Measurements from ENCODE around the gene EPHB2. TPM values are rescaled to one million over a fixed set of nuclear protein-coding genes. Genes with fewer than 3 reads are reported as not detected.

The EPHB2 gene
- total RNA-seq, 1 donor from 2014 or later: 69.4 TPM

- Mint-ChIP-seq H3K9me3 (ENCODE audit: low read depth) (no peaks in the 10 kb centered on the region), H3K27me3 (no peaks in the 10 kb centered on the region), H3K36me3 (ENCODE audit: insufficient read depth) (peaks cover 12% of the 10 kb centered on the region), H3K4me1 (ENCODE audit: low read depth) (no peaks in the 10 kb centered on the region), H3K27ac (no peak overlapping the region), H3K4me3 (ENCODE audit: low read depth) (no peak overlapping the region)
- TF ChIP-seq, protein P1, sequence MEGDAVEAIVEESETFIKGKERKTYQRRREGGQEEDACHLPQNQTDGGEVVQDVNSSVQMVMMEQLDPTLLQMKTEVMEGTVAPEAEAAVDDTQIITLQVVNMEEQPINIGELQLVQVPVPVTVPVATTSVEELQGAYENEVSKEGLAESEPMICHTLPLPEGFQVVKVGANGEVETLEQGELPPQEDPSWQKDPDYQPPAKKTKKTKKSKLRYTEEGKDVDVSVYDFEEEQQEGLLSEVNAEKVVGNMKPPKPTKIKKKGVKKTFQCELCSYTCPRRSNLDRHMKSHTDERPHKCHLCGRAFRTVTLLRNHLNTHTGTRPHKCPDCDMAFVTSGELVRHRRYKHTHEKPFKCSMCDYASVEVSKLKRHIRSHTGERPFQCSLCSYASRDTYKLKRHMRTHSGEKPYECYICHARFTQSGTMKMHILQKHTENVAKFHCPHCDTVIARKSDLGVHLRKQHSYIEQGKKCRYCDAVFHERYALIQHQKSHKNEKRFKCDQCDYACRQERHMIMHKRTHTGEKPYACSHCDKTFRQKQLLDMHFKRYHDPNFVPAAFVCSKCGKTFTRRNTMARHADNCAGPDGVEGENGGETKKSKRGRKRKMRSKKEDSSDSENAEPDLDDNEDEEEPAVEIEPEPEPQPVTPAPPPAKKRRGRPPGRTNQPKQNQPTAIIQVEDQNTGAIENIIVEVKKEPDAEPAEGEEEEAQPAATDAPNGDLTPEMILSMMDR (IDR thresholded peaks at IDR 0.05; ENCODE audit: unreplicated experiment): no peak
- DNase-seq (ENCODE audit: low spot score, unreplicated experiment): no peak
These were observed 175.6 kb downstream of the EPHB2 start for GRCh38 chr1:22886211-22886610.

GRCh38 chr1:22887491-22887890 is 176.9 kb downstream of the EPHB2 start:
- no peak overlapping the region for H3K27ac Mint-ChIP-seq
- no peaks in the 10 kb centered on the region for H3K4me1 Mint-ChIP-seq (ENCODE audit: low read depth)
- no peak overlapping the region for H3K4me3 Mint-ChIP-seq (ENCODE audit: low read depth)
- no peaks in the 10 kb centered on the region for H3K9me3 Mint-ChIP-seq (ENCODE audit: low read depth)
- DNase-seq (ENCODE audit: low spot score, unreplicated experiment): no peak
- H3K27me3 Mint-ChIP-seq: no peaks in the 10 kb centered on the region
- H3K36me3 Mint-ChIP-seq (ENCODE audit: insufficient read depth): peaks cover 11% of the 10 kb centered on the region
- TF ChIP-seq, protein P1 (IDR thresholded peaks at IDR 0.05; ENCODE audit: unreplicated experiment): no peak

DNA sequence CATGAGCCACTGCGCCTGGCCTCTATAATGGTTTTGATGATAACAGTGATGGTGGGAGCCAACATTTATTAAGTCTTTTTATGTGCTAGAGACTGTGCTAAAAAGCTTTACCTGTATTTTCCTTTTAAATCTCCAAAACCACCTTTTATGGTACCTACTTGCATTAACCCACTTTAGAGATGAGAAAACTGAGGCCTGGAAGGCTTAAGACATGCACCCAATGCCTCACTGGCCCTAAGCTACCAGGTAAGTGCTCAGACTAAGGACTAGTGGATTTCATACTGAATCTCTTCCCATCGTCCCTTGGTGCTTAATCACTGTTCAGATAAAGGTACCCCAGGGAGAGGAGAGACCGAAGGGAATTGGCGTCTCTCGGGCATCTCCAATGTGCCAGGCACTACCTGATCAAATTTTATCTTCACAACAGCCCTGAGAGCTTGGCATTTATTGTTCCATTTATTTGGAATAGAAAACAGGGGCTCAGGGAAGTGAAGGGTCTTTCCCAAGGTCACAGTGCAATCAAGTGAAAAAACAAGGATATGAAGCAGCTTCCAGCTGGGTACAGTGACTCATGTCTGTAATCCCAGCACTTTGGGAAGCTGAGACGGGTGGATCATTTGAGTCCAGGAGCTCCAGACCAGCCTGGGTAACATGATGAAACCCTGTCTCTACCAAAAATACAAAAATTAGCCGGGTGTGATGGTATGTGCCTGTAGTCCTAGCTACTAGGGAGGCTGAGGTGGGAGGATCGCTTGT is 177.9 kb downstream of the EPHB2 start:
- H3K27me3 Mint-ChIP-seq: no peaks in the 10 kb centered on the region
- H3K27ac Mint-ChIP-seq: no peak overlapping the region
- TF ChIP-seq, protein P1 (IDR thresholded peaks at IDR 0.05; ENCODE audit: unreplicated experiment): no peak
- no peaks in the 10 kb centered on the region for H3K9me3 Mint-ChIP-seq (ENCODE audit: low read depth)
- H3K36me3 Mint-ChIP-seq (ENCODE audit: insufficient read depth): peaks cover 13% of the 10 kb centered on the region
- H3K4me3 Mint-ChIP-seq (ENCODE audit: low read depth): no peak overlapping the region
- no peak for DNase-seq (ENCODE audit: low spot score, unreplicated experiment)
- H3K4me1 Mint-ChIP-seq (ENCODE audit: low read depth): no peaks in the 10 kb centered on the region

DNA sequence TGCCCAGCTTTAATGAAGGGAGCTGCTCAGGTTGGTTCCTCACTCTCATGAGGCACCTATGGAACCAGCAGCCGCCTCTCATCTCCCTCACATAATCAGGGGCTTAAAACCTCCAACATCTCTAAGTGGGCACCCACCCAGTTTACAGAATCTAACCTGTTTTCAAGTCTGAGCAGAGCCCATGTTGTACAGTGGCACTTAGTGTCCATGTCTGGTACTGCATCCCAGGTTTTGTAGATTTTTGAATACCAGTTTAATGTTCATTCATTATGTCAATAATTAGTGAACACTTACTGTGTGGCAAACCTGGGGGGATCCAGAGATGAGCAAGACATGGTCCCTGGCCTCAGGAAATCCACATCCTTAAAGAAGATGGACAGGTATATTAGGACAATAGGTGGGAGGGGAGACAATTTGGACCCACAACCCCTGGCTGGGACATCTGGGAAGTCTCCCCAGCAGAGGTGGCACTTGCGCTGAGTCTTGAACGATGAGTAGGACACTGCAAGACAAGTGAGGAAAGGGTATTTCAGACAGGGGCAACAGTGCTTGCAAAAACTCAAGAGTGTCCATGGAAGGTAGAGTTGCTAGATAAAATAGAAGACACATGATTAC is 178.7 kb downstream of the EPHB2 start:
- TF ChIP-seq, protein P1 (IDR thresholded peaks at IDR 0.05; ENCODE audit: unreplicated experiment): peak; percentile 80
- DNase-seq (ENCODE audit: low spot score, unreplicated experiment): no peak
- no peaks in the 10 kb centered on the region for H3K9me3 Mint-ChIP-seq (ENCODE audit: low read depth)
- H3K4me3 Mint-ChIP-seq (ENCODE audit: low read depth): no peak overlapping the region
- no peaks in the 10 kb centered on the region for H3K27me3 Mint-ChIP-seq
- no peaks in the 10 kb centered on the region for H3K4me1 Mint-ChIP-seq (ENCODE audit: low read depth)
- no peak overlapping the region for H3K27ac Mint-ChIP-seq
- H3K36me3 Mint-ChIP-seq (ENCODE audit: insufficient read depth): peaks cover 20% of the 10 kb centered on the region

GRCh38 chr1:22892789-22893188 is 182.2 kb downstream of the EPHB2 start:
- no peak overlapping the region for H3K4me3 Mint-ChIP-seq (ENCODE audit: low read depth)
- TF ChIP-seq, protein P1 (IDR thresholded peaks at IDR 0.05; ENCODE audit: unreplicated experiment): no peak
- H3K27ac Mint-ChIP-seq: no peak overlapping the region
- peaks cover 24% of the 10 kb centered on the region for H3K36me3 Mint-ChIP-seq (ENCODE audit: insufficient read depth)
- H3K4me1 Mint-ChIP-seq (ENCODE audit: low read depth): no peaks in the 10 kb centered on the region
- H3K27me3 Mint-ChIP-seq: no peaks in the 10 kb centered on the region
- no peaks in the 10 kb centered on the region for H3K9me3 Mint-ChIP-seq (ENCODE audit: low read depth)
- no peak for DNase-seq (ENCODE audit: low spot score, unreplicated experiment)
